Frontal cortex (tissue), 4 donors: ENCODE data around the gene DPF3. TPM values are rescaled to one million over a fixed set of nuclear protein-coding genes. Genes with fewer than 3 reads are reported as not detected.

Experiments used
- DNase-seq, 2 donors: peaks; one replicate each; pipeline ENCODE4 v3.0.0; 2012; ENCODE audit warnings: low spot score in 2 of 2
- FAIRE-seq: peaks from 2 replicates; lab custom pipeline; 2012; peaks lifted over from hg19 to GRCh38; lab: Jason Lieb, UNC
- total RNA-seq: library from RNA; depleted of rRNA; stranded (reverse); fragments of >200 nt; gene quantifications from one replicate; pipeline ENCODE4 v1.2.3, GENCODE V29; 2014
- donor health status: control.
- donor health status: control.
- donor health status: control.

The DPF3 gene
- total RNA-seq, 1 donor from 2014 or later = 5.7 TPM

GRCh38 chr14:72906316-72906715 is 12.4 kb upstream of the DPF3 start:
- FAIRE-seq (no peak), DNase-seq (no peak)

GRCh38 chr14:72904840-72905561 is 11.1 kb upstream of the DPF3 start:
- no peak for FAIRE-seq
- DNase-seq = peak in 1 of 2 donors; percentile 44

GRCh38 chr14:72904218-72904617 is 10.3 kb upstream of the DPF3 start:
- FAIRE-seq = no peak

GRCh38 chr14:72903716-72904115 is 9.8 kb upstream of the DPF3 start:
- FAIRE-seq = no peak
- DNase-seq = no peak

More at GRCh38 chr14:72904218-72904617, 10.3 kb upstream of the DPF3 start:
- DNase-seq = no peak

GRCh38 chr14:72902801-72903530 is 9.1 kb upstream of the DPF3 start:
- DNase-seq (no peak), FAIRE-seq (no peak)

GRCh38 chr14:72901361-72901760 is 7.5 kb upstream of the DPF3 start:
- DNase-seq (no peak), FAIRE-seq (no peak)

- no peak for FAIRE-seq
- no peak for DNase-seq
These were observed 4.5 kb upstream of the DPF3 start for GRCh38 chr14:72898448-72898847.

- no peak for FAIRE-seq
These were observed 900 bp upstream of the DPF3 start for GRCh38 chr14:72894623-72895378.

GRCh38 chr14:72894323-72894622 is 372 bp upstream of the DPF3 start:
- FAIRE-seq (no peak), DNase-seq (no peak)

More at GRCh38 chr14:72894623-72895378, 900 bp upstream of the DPF3 start:
- no peak for DNase-seq

GRCh38 chr14:72892879-72893635 is 844 bp downstream of the DPF3 start:
- FAIRE-seq = no peak
- DNase-seq = peak; percentile 53 to 57

- no peak for FAIRE-seq
- DNase-seq = peak; percentile 23 to 24
These were observed 1.6 kb downstream of the DPF3 start for GRCh38 chr14:72892103-72892878.

- DNase-seq (peak in 1 of 2 donors; percentile 15), FAIRE-seq (no peak)
These were observed 2.2 kb downstream of the DPF3 start for GRCh38 chr14:72891666-72892102.

GRCh38 chr14:72889366-72889765 is 4.5 kb downstream of the DPF3 start:
- DNase-seq = no peak
- FAIRE-seq = no peak

GRCh38 chr14:72888636-72889201 is 5.2 kb downstream of the DPF3 start:
- DNase-seq (no peak), FAIRE-seq (no peak)

GRCh38 chr14:72888192-72888591 is 5.7 kb downstream of the DPF3 start:
- DNase-seq (no peak), FAIRE-seq (no peak)

- DNase-seq (no peak), FAIRE-seq (no peak)
These were observed 6.4 kb downstream of the DPF3 start for GRCh38 chr14:72887514-72887913.

- FAIRE-seq = no peak
- no peak for DNase-seq
These were observed 9.5 kb downstream of the DPF3 start for GRCh38 chr14:72884386-72884785.

GRCh38 chr14:72883961-72884360 is 9.9 kb downstream of the DPF3 start:
- DNase-seq (no peak), FAIRE-seq (no peak)

- DNase-seq (no peak), FAIRE-seq (no peak)
These were observed 10.8 kb downstream of the DPF3 start for GRCh38 chr14:72883109-72883508.
